SU-DHL-6 (cell line): Measurements from ENCODE around the gene TLR6.
A peak's percentile ranks its signal among the peaks of the same experiment; 100 is the strongest.

Experiments used
- H2AFZ ChIP-seq: fragments of 200-600 bp; sonication (generic); 2 replicates; pipeline ENCODE4 v1.6.1; 2014; ENCODE audit warnings: low read depth, mild to moderate bottlenecking, moderate library complexity, mixed read lengths, antibody characterized with exemption, low read length; ENCODE audit not compliant: severe bottlenecking
- H3F3A ChIP-seq: fragments of 200-600 bp; shearing (Covaris generic); 2 replicates; pipeline ENCODE4 v1.6.0; 2016; ENCODE audit warnings: antibody characterized with exemption, mild to moderate bottlenecking; ENCODE audit not compliant: insufficient read depth
- H3K27ac ChIP-seq: fragments of 200-600 bp; sonication (generic); 2 replicates; pipeline ENCODE4 v1.5.1; 2016; ENCODE audit warnings: low read depth, mild to moderate bottlenecking, low read length, moderate library complexity, mixed read lengths
- H3K27me3 ChIP-seq: fragments of 200-600 bp; sonication (generic), shearing (Covaris generic); 2 replicates; pipeline ENCODE4 v1.6.0; 2014; ENCODE audit warnings: mild to moderate bottlenecking, low read length
- H3K36me3 ChIP-seq: fragments of 200-600 bp; sonication (generic); 2 replicates; pipeline ENCODE4 v1.6.1; 2014; ENCODE audit warnings: mild to moderate bottlenecking, low read length, mixed read lengths
- H3K4me2 ChIP-seq: fragments of 300-600, 200-600 bp; shearing (Covaris generic), sonication (generic); 2 replicates; pipeline ENCODE4 v1.6.0; 2014; ENCODE audit warnings: low read length, low read depth, mild to moderate bottlenecking; ENCODE audit not compliant: poor library complexity, severe bottlenecking
- H3K4me3 ChIP-seq: fragments of 200-600 bp; sonication (generic); 2 replicates; pipeline ENCODE4 v1.5.1; 2014; ENCODE audit warnings: antibody characterized with exemption, low read length, mild to moderate bottlenecking, mixed read lengths; ENCODE audit not compliant: insufficient read depth, poor library complexity, severe bottlenecking
- H3K79me2 ChIP-seq: fragments of 200-600 bp; sonication (generic); 2 replicates; pipeline ENCODE4 v1.6.1; 2014; ENCODE audit warnings: mild to moderate bottlenecking, low read length, moderate library complexity; ENCODE audit not compliant: insufficient read depth
- H3K9ac ChIP-seq: fragments of 200-600 bp; sonication (generic); 2 replicates; pipeline ENCODE4 v1.7.0; 2014; ENCODE audit warnings: mild to moderate bottlenecking, low read length
- H3K9me2 ChIP-seq: fragments of 200-600 bp; sonication (generic); replicated peaks from 2 replicates; pipeline ENCODE4 v1.6.1; 2014; ENCODE audit warnings: low read length; ENCODE audit not compliant: insufficient read depth
- H3K9me3 ChIP-seq: fragments of 200-600 bp; sonication (generic); 2 replicates; pipeline ENCODE4 v1.6.1; 2014; ENCODE audit warnings: low read length, mixed read lengths; ENCODE audit not compliant: insufficient read depth
- H4K20me1 ChIP-seq: fragments of 200-600 bp; sonication (generic); 2 replicates; pipeline ENCODE4 v1.6.1; 2014; ENCODE audit warnings: low read depth, mild to moderate bottlenecking, antibody characterized with exemption, low read length, moderate library complexity, mixed read lengths
- CTCF ChIP-seq: fragments of 200-600 bp; sonication (generic); IDR thresholded peaks from one replicate; pipeline ENCODE4 v1.5.1; 2017; ENCODE audit warnings: antibody characterized with exemption, mild to moderate bottlenecking, low read length, moderate library complexity; ENCODE audit not compliant: insufficient read depth, poor library complexity, severe bottlenecking
- EZH2phosphoT487 ChIP-seq: fragments of 200-600 bp; sonication (generic), shearing (Covaris generic); conservative IDR thresholded peaks from 2 replicates; pipeline ENCODE4 v1.6.1; 2018; ENCODE audit warnings: mild to moderate bottlenecking, antibody characterized with exemption, low read length, moderate library complexity, mixed read lengths

Gene TLR6

GRCh38 chr4:38867478-38868058 is 11.0 kb upstream of the TLR6 start, which contains the start of gene FAM114A1:
FAM114A1 (plus strand) TSS chr4:38867806; CDS start chr4:38878079, 10,273 bp downstream.
- H3K9ac ChIP-seq: peak within 1 kb of the TSS; percentile 57
- peak within 1 kb of the TSS; percentile 94 for H2AFZ ChIP-seq
- peaks cover 7% of the 10 kb centered on the region; the same call in 1 of the 2 replicates for H3F3A ChIP-seq
- H3K27ac ChIP-seq: no peak within 1 kb of the TSS
- no peaks in the 10 kb centered on the region for H4K20me1 ChIP-seq
- no peaks in the 10 kb centered on the region for H3K9me3 ChIP-seq
- H3K9me2 ChIP-seq: no peaks in the 10 kb centered on the region
- no peaks in the 10 kb centered on the region for H3K36me3 ChIP-seq
- TF ChIP-seq CTCF: no peak
- TF ChIP-seq EZH2phosphoT487: no peak
- H3K4me2 ChIP-seq: peak within 1 kb of the TSS; percentile 66
- peak within 1 kb of the TSS; percentile 50 for H3K4me3 ChIP-seq
- H3K27me3 ChIP-seq: no peaks in the 10 kb centered on the region
- H3K79me2 ChIP-seq: no peaks in the 10 kb centered on the region

DNA sequence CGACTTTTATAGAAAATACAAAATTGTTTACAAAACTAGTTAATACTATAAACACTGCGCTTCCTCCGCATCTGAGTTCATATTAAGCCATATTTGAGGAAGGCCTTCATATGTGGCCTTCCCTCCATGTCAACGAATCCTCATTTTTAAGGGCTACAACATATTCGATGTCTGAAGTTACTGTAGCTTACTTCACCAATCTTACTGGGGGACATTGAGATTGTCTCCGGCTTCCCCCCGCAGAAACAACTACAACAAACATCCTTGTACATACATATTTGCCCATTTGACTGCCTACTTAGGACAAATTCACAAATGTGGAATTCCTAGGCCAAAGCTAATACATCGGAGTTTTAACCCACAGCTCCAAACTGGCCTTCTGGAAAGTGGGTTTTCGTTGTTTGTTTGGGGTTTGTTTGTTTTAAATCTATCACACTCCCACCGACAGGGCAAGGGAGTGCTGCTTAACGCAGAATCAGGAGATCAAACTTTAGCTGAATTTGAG is 10.4 kb upstream of the TLR6 start:
- Histone ChIP-seq H3K79me2 (no peaks in the 10 kb centered on the region), H3K4me2 (peak overlapping the region; percentile 66)

DNA sequence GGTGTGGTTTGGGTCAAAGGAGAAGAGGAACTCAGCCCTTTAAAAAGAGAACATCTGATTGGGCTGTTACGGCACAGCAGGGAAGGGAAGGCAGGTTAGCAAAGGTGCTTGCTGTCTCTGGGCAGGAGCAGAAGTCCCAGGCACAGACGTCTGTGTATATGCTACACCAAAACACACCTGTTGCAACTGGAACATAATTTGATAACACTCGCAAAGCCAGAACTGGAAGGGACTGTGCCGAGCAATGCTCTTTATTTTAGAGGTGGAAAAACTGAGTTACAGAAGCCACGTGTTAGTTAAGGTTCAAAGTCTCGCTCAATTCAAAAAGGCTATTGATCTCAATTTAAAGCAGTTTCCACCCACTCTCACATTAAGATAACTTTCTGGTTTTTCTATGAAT is 8.8 kb upstream of the TLR6 start:
- Histone ChIP-seq H3K4me2 (no peak overlapping the region), H3F3A (peaks cover 7% of the 10 kb centered on the region; the same call in 1 of the 2 replicates), H3K9me2 (no peaks in the 10 kb centered on the region), H4K20me1 (no peaks in the 10 kb centered on the region), H3K27me3 (no peaks in the 10 kb centered on the region), H3K9ac (no peak overlapping the region), H3K79me2 (no peaks in the 10 kb centered on the region), H2AFZ (no peak overlapping the region), H3K4me3 (no peak overlapping the region), H3K27ac (no peak overlapping the region), H3K36me3 (no peaks in the 10 kb centered on the region), H3K9me3 (no peaks in the 10 kb centered on the region)
- TF ChIP-seq CTCF: no peak
- TF ChIP-seq EZH2phosphoT487: no peak

More for the DNA sequence above, 10.4 kb upstream of the TLR6 start:
- no peaks in the 10 kb centered on the region for H4K20me1 ChIP-seq
- no peaks in the 10 kb centered on the region for H3K9me3 ChIP-seq
- H3K9ac ChIP-seq: peak overlapping the region; percentile 57
- H3K27ac ChIP-seq: no peak overlapping the region
- peaks cover 7% of the 10 kb centered on the region; the same call in 1 of the 2 replicates for H3F3A ChIP-seq
- H2AFZ ChIP-seq: peak overlapping the region; percentile 94
- H3K27me3 ChIP-seq: no peaks in the 10 kb centered on the region
- no peaks in the 10 kb centered on the region for H3K9me2 ChIP-seq
- TF ChIP-seq CTCF (no peak), EZH2phosphoT487 (no peak)
- no peaks in the 10 kb centered on the region for H3K36me3 ChIP-seq
- H3K4me3 ChIP-seq: peak overlapping the region; percentile 50
